Measurements from ENCODE around the gene CEP63.

CEP63 gene

DNA sequence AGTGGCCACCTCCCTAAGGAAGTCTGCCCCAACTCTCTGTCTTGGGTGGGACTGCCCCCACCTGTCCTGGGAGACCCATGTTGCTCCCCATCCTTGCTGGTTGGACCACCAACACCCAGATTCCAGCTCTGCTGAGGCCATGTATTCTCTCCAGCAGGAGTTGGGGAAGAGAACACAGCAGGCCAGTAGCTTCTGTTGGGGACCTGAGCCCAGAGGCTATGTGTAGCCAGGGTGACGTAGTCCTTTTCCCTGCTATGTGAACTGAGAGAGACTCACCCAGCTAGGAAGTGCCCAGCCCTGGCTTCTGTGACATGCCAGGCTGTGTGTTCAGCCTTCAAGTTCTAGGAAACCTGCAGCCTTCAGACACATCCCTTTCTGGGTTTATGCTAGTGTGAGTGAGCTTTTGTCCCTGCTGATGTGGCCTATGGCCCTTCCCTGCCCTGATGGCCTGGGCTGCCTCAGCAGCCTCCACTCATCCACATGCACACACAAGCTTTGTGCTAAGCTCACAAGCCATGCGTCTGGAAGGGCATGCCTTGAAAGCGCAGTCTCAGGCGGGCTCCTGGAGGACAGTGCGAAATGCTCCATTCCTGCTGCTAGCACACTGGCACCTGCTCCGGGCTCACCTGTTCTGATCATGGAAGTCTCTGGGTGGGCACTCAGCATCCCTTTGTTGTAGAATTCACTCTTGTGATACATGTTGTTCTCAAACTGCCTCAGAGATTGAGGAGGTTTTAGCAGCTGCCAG, 122.3 kb downstream of the CEP63 start:
- Histone ChIP-seq H3K27me3 (ENCODE audit: control insufficient read depth, insufficient read depth, low read length) (no peaks in the 10 kb centered on the region), H3K4me3 (ENCODE audit: low read length) (no peak overlapping the region), H3K9ac (ENCODE audit: low read length) (no peak overlapping the region), H3K4me1 (ENCODE audit: control insufficient read depth, insufficient read depth, low read length) (no peaks in the 10 kb centered on the region), H3K27ac (ENCODE audit: low read depth, low read length) (no peak overlapping the region), H3K36me3 (ENCODE audit: control insufficient read depth, insufficient read depth, low read length) (no peaks in the 10 kb centered on the region)

DNA sequence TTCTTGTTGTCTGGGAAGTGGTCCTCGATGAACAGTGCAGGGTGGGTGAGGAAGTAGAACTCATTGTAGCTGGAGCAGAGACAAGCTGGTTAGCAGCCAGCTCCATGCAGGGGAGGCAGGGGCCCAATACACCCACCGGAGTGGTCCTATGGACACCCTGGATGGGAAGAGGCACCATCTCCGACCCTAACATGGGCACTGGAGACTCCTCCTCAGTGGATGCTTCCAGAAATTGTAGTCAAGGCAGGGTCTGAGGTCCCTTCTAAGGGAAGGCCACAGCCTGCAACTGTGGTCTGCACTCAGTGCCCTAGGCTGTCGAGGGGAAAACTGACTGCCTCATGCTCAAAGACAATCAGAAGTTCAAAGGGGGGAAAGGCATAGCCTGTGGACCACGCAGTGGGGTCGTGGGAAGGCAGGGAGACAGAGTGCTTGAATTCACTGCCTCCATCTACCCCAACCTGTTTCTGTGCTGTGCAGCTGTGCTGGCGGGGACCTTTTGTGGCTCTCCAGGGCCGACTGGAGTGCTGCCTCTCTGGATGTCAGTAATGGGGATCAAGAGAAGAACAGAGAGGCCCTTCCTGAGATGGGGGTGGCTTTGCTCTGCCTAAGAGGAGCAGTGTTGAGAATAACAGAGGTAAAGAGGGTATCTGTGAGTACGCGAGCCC, 123.0 kb downstream of the CEP63 start:
- H3K4me1 ChIP-seq (ENCODE audit: control insufficient read depth, insufficient read depth, low read length): no peaks in the 10 kb centered on the region
- H3K9ac ChIP-seq (ENCODE audit: low read length): no peak overlapping the region
- H3K4me3 ChIP-seq (ENCODE audit: low read length): no peak overlapping the region
- no peaks in the 10 kb centered on the region for H3K36me3 ChIP-seq (ENCODE audit: control insufficient read depth, insufficient read depth, low read length)
- no peak overlapping the region for H3K27ac ChIP-seq (ENCODE audit: low read depth, low read length)
- H3K27me3 ChIP-seq (ENCODE audit: control insufficient read depth, insufficient read depth, low read length): no peaks in the 10 kb centered on the region

DNA sequence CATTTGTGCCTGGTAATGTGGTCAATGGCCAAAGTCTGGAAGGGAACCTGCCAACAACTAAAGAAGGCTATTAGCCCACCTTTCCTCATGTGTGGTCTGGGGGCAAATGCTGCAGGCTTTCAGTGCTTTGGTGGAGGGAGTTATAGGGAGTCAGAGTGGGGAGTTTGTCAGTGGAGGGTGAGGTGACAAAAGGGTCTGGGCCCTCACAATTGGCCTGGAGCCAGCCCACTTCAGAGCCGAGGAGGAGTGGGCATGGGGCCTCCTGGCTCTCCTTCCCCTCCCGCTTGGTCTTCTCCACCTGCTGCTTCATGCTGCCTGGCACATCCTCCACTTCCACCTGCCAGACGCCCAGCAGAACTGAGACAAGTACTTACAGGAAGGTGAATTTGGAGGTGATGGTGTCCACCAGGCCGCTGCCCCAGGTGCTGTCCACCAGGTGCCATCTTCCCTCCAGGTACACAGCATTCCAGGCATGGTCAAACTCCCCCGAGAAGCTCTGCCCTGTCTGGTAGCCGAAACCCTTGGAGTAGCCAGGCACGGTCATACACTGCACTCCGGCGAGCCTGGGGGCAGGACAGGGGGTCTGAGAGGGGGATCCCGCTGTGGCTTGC, 124.1 kb downstream of the CEP63 start:
- Histone ChIP-seq H3K4me3 (ENCODE audit: low read length) (no peak overlapping the region), H3K36me3 (ENCODE audit: control insufficient read depth, insufficient read depth, low read length) (no peaks in the 10 kb centered on the region)

DNA sequence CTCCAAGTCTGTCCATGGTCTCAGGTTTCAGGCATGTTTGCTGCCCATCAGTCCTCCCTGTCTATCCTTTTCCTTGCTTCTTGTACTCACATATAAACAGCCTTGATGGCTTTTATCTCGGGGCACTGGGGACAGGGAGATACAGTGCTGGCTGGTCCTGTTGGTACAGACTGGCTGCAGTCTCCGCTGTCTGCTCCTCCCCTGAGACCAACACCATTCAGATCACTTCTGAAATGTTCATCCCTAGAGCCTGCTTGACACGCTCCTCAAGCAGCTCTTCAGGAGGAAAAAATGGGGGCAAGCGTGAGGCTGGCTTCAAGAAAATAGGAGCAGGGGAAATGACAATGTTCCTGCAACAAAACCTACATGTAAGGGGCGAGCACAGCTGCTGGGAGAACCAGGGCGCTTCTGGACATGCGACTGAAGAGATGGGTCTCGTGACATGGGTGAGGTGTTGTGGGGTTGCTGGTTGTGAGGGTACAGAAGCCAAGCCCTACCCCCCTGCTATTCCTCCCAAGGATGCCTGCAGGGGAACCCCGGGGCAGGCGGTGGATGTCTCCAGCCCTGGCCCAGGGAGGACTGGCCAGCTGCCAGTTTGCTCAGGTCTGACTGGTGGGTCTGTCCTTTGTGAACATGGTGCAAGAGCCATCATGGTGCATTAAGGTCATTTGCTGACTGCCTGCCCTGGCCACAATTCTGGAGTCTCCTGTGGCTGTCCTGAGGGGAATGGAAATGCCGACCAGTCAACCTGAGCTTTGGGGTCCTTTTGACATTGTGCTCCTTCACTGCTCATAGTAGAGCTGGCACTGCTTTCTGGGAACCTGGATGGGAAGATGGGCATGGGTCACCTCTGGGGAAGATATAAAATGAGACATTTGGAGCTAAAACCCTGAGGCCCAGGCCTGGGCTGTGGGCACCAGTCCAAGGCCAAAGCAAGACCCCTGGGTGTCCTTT, 124.9 kb downstream of the CEP63 start:
- Histone ChIP-seq H3K27ac (ENCODE audit: low read depth, low read length) (no peak overlapping the region), H3K4me3 (ENCODE audit: low read length) (no peak overlapping the region), H3K4me1 (ENCODE audit: control insufficient read depth, insufficient read depth, low read length) (no peaks in the 10 kb centered on the region), H3K36me3 (ENCODE audit: control insufficient read depth, insufficient read depth, low read length) (no peaks in the 10 kb centered on the region), H3K9ac (ENCODE audit: low read length) (no peak overlapping the region), H3K27me3 (ENCODE audit: control insufficient read depth, insufficient read depth, low read length) (no peaks in the 10 kb centered on the region)

More for the DNA sequence above, 124.1 kb downstream of the CEP63 start:
- no peaks in the 10 kb centered on the region for H3K27me3 ChIP-seq (ENCODE audit: control insufficient read depth, insufficient read depth, low read length)
- no peak overlapping the region for H3K27ac ChIP-seq (ENCODE audit: low read depth, low read length)
- no peak overlapping the region for H3K9ac ChIP-seq (ENCODE audit: low read length)
- H3K4me1 ChIP-seq (ENCODE audit: control insufficient read depth, insufficient read depth, low read length): no peaks in the 10 kb centered on the region

DNA sequence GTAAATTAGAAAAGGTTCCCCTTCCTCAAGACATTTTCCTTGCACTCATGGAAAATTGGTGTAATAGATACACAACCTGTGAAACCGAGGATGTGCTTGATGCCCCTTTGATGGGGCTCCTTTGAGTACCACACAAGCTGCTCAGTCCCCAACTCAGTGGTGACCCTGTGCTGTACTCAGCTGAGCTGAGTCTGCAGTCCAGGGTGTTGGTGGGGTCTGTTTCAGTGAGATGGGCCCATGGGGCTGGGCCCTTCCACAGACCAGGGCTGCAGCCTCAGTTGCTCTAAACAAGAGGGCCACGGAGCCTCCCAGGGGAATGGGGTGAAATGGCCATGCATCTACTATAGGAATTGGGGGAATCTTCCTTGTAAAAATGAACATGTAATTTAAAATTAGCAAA, 125.7 kb downstream of the CEP63 start:
- Histone ChIP-seq H3K36me3 (ENCODE audit: control insufficient read depth, insufficient read depth, low read length) (no peaks in the 10 kb centered on the region), H3K27ac (ENCODE audit: low read depth, low read length) (no peak overlapping the region), H3K27me3 (ENCODE audit: control insufficient read depth, insufficient read depth, low read length) (no peaks in the 10 kb centered on the region), H3K4me1 (ENCODE audit: control insufficient read depth, insufficient read depth, low read length) (no peaks in the 10 kb centered on the region), H3K9ac (ENCODE audit: low read length) (no peak overlapping the region), H3K4me3 (ENCODE audit: low read length) (no peak overlapping the region)

DNA sequence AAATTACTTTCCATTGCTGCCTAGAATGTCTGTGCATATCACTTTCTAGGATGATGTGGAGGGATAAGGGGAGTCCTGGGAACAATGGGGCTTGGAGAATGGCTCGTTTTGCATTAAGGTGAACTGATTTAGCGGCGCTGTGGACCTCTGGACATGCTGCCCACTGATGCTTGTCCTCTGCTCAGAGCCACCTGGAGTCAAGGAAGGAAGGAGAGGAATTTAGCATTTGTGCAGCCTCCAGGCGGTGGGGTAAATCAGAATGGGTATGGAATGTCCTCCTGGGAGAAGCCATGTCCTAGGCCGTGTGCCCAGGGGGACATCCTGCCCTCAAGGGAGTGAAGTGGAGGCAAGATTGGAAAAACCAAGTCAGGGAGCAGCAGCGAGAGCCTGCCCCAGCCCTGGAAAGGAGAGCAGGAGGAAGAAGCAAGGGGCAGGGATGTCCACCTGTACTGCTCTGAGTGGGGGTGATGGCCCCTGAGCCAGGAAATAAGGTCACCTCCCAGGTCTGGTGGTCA, 127.2 kb downstream of the CEP63 start:
- no peaks in the 10 kb centered on the region for H3K27me3 ChIP-seq (ENCODE audit: control insufficient read depth, insufficient read depth, low read length)
- H3K9ac ChIP-seq (ENCODE audit: low read length): no peak overlapping the region
- no peak overlapping the region for H3K4me3 ChIP-seq (ENCODE audit: low read length)
- no peaks in the 10 kb centered on the region for H3K36me3 ChIP-seq (ENCODE audit: control insufficient read depth, insufficient read depth, low read length)
- H3K27ac ChIP-seq (ENCODE audit: low read depth, low read length): no peak overlapping the region
- H3K4me1 ChIP-seq (ENCODE audit: control insufficient read depth, insufficient read depth, low read length): no peaks in the 10 kb centered on the region

DNA sequence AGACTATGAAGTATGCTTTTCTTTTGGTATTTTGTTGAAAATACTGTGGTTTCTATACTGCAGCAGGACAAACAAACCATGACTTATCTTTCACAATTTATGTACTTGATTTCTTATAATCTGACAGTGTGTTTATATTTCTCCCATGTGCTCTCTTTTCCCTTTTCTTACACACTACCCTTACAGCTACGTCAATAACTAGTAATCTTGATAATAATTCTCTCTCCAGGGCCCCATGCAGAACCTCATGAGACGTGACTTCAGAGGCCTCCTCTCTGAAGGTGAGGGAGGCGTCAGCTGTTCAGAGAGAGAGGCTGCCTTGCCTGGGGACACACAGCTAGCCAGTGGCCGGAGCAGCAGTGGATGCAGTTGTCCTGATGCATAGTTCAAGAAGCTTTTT, 129.1 kb downstream of the CEP63 start:
- Histone ChIP-seq H3K36me3 (ENCODE audit: control insufficient read depth, insufficient read depth, low read length) (no peaks in the 10 kb centered on the region), H3K27ac (ENCODE audit: low read depth, low read length) (no peak overlapping the region), H3K4me3 (ENCODE audit: low read length) (no peak overlapping the region), H3K4me1 (ENCODE audit: control insufficient read depth, insufficient read depth, low read length) (no peaks in the 10 kb centered on the region), H3K27me3 (ENCODE audit: control insufficient read depth, insufficient read depth, low read length) (no peaks in the 10 kb centered on the region), H3K9ac (ENCODE audit: low read length) (no peak overlapping the region)

DNA sequence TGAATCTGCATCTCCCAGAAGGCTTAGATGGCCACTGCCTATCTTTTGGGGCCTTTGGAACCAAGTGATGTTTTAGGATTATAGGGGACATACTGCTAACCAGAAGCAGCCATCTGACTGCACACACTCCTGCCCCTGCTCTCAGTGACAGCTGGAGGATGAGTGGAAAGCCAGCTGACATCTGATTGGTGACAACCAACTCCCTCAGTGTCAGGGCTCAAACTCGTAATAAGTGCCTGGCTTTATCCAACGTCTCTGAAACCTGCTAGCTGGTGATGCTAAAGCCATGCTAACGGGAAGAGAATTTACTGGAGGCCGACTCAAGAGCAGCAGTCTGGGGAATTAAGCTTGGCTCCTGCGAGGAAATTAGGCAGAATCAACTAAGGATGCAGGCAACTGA, 129.9 kb downstream of the CEP63 start:
- no peaks in the 10 kb centered on the region for H3K4me1 ChIP-seq (ENCODE audit: control insufficient read depth, insufficient read depth, low read length)
- H3K9ac ChIP-seq (ENCODE audit: low read length): no peak overlapping the region
- H3K27ac ChIP-seq (ENCODE audit: low read depth, low read length): no peak overlapping the region
- H3K27me3 ChIP-seq (ENCODE audit: control insufficient read depth, insufficient read depth, low read length): no peaks in the 10 kb centered on the region
- H3K4me3 ChIP-seq (ENCODE audit: low read length): no peak overlapping the region
- H3K36me3 ChIP-seq (ENCODE audit: control insufficient read depth, insufficient read depth, low read length): no peaks in the 10 kb centered on the region

DNA sequence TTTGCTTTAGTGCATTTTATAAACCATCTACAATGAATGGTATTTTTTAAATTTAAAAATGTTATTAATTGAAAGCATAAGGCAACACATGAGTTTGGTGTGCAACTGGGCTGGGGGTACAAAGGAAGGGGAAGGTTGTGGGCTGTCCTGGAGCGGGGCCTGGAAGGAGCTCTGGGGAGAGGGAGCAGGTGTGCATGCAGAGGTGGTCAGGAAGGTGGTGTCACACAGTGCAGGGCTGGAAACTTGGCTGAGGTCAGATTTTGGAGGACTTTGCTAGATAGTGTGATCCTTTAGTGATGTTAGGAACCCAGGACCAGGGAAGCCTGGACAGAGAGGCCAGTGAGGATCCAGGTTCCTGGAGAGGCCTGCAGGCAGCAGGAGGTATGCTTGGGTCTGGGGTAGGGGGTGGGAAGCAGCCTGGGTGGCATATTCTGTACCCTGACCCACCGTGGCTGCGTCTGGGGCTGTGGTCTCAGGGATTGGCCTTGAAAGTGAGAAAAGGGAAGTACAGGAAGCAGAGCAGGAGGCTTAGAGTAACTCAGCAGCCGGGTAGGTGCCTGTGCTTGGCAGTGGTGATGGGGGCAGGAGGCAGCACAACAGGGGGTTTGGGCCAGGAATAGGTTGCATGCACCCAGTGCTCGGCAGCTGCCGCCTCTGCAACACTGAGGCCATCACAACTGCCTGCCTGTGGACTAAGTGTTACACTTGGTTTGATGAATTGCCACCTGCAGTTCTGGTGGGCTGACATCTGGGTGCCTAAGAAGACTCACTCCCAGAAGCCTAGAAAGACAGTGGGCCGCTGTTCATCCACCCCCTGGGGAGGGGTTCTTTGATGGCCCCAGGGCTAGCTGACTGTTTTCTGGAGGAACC, 132.0 kb downstream of the CEP63 start:
- no peak overlapping the region for H3K27ac ChIP-seq (ENCODE audit: low read depth, low read length)
- H3K4me1 ChIP-seq (ENCODE audit: control insufficient read depth, insufficient read depth, low read length): no peaks in the 10 kb centered on the region
- H3K27me3 ChIP-seq (ENCODE audit: control insufficient read depth, insufficient read depth, low read length): no peaks in the 10 kb centered on the region
- H3K9ac ChIP-seq (ENCODE audit: low read length): no peak overlapping the region
- no peak overlapping the region for H3K4me3 ChIP-seq (ENCODE audit: low read length)
- no peaks in the 10 kb centered on the region for H3K36me3 ChIP-seq (ENCODE audit: control insufficient read depth, insufficient read depth, low read length)

DNA sequence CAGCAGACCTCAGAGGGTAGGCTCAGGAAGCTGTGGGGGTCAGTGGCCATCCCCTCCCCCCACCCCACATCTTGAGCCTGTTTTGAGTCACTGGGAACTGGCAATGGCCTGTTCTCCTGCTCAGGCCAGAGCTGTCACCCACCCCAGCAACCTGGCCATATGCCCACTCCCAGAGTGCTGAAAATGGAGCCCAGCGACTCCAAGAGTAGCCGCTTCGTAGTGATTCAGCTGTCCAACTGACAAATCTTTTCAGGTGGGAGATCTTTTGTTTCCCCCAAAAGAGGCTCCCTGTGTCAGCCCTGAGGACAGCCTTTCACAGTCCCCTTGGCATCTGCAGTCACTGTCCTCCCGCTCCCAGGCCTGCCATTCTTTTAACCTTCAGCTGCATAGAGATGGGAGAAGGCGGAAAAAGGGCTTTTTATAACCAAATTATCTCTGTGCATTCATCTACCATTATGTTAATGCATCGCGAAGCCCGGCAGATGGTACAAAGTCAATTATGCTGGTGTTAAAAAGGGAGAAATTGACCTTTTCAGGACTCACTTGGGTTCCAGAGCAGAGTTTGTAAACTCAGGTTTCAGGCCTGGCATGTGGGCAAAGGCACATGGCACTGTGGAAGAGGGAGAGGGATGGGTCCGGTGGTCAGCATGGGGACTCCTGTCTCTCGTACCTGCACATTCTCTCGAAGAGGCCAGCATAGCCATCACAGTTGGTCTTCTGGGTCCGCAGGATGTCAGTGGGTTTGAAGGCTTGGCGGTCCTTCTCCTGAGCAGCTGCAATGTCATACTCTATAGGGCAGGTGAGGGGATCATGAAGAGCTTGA, 132.8 kb downstream of the CEP63 start:
- Histone ChIP-seq H3K36me3 (ENCODE audit: control insufficient read depth, insufficient read depth, low read length) (no peaks in the 10 kb centered on the region), H3K9ac (ENCODE audit: low read length) (no peak overlapping the region), H3K27me3 (ENCODE audit: control insufficient read depth, insufficient read depth, low read length) (no peaks in the 10 kb centered on the region), H3K4me3 (ENCODE audit: low read length) (no peak overlapping the region), H3K4me1 (ENCODE audit: control insufficient read depth, insufficient read depth, low read length) (no peaks in the 10 kb centered on the region), H3K27ac (ENCODE audit: low read depth, low read length) (no peak overlapping the region)

DNA sequence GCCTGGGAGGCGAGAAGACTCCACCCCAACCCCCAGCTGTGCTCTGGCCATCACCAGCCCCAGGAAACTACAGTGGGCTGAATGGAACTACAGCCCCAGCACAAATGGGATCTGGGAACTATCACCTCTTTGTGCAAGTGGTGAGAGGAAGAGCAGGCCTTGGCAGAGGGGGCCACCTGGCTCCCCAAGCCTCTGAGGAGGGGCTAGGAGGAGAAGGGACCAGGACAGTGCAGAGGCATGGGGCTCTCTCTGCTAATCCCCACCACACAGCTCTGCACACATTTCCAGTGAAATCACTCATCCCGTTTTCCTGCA, 133.4 kb downstream of the CEP63 start:
- H3K27me3 ChIP-seq (ENCODE audit: control insufficient read depth, insufficient read depth, low read length): no peaks in the 10 kb centered on the region
- no peak overlapping the region for H3K4me3 ChIP-seq (ENCODE audit: low read length)

More for the DNA sequence above, 133.4 kb downstream of the CEP63 start:
- Histone ChIP-seq H3K9ac (ENCODE audit: low read length) (no peak overlapping the region), H3K36me3 (ENCODE audit: control insufficient read depth, insufficient read depth, low read length) (no peaks in the 10 kb centered on the region), H3K27ac (ENCODE audit: low read depth, low read length) (no peak overlapping the region), H3K4me1 (ENCODE audit: control insufficient read depth, insufficient read depth, low read length) (no peaks in the 10 kb centered on the region)

Measured in rectal smooth muscle tissue (tissue), 1 donor.